HG03196 (cell line): ENCODE data around the gene SLK.

Experiments used
- ATAC-seq: cut with Tn5 transposase; IDR thresholded peaks from one replicate; pipeline ENCODE4 v1.9.1; 2021; ENCODE audit not compliant: unreplicated experiment

Gene SLK

DNA sequence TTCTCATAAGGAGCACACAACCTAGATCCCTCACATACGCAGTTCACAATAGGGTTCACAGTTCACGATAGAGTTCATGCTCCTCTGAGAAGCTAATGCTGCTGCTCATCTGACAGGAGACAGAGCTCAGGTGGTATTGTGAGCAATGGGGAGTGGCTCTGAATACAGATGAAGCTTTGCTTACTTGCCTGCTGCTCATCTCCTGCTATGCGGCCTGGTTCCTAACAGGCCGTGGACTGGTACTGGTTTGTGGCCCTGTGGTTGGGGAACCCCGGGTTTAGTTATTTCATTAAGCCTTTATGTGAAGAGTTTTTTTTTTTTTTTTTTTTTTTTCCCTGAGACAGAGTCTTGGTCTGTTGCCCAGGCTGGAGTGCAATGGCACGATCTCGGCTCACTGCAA, 19.4 kb downstream of the SLK start:
- no peak for ATAC-seq

DNA sequence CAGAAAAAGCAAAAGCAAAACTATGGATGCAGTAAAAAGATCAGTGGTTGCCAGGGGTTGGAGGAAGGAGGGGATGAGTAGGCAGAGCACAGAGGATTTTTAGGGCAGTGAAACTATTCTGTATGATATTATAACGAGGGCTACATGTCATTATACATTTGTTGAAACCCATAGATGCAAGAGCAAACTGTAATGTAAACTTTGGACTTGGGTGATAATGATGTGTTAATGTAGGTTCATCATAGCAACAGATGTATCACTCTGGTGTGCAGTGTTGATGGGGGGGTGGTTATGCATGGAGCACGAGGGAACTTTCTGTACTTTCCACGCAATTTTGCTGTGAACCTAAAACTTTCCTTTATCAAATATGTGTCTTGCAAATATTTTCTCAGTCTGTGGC, 23.2 kb downstream of the SLK start:
- no peak for ATAC-seq

DNA sequence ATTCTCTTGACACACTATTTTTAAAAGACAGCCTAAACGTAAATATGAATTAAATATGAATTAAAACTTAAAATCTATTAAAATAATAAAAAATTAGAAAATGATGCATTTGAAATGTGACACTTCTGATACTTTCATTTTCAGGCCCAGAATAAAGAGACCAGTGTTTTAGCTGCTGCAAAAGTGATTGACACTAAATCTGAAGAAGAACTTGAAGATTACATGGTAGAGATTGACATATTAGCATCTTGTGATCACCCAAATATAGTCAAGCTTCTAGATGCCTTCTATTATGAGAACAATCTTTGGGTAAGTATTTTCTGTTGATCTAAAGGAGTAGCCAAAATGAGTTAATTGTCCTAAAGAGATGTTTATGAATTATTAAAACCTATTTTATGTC, 23.6 kb downstream of the SLK start:
- ATAC-seq = no peak

DNA sequence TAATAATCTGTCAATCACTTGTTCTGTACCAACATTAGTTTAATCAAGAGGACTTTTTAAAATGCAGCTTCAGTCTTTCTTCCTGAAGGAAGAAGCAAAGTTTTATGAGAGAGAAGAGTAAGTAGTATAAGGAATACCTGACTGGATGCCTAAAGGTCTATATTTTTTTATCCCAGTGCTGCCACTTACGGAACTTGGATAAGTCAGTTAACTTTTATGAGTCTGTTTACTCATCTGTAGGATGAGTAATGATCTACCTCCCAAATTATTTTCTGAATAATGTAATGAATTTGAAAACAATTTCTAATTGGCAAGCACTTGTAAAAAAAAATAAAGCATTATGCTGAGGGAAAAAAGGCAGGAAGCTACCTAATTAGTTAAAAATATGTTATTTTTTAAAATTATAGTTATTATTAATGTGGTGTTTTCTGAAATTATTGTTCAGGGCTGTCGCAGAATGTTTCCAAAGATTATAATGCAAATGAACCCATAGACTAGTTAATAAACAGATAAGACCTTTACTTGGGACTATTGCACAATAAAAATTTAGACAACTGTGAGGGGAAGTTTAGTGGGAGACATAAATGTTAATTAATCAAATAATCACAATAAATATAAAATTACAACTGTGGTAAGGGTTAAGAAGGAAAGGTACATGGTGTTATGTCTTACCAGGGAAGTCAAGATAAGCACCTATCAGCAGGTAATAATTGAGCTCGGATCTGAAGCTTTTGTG, 24.6 kb downstream of the SLK start:
- no peak for ATAC-seq

DNA sequence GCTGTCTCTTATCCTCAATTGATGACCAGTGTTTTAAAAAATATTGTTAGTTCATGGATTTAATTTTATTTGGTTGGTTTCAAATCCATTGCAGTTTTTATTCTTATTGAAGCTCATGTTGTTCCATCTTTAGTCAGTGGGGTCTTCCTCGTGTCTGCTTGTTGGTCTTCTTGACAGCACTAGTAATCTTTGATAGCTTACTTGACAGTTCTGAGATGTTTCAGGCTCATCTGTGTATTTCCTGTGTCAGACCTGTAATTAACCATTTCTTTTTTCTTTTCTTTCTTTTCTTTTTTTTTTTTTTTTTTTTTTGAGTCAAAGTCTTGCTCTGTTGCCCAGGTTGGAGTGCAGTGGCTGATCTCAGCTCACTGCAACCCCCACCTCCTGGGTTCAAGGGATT, 28.2 kb downstream of the SLK start:
- no peak for ATAC-seq

DNA sequence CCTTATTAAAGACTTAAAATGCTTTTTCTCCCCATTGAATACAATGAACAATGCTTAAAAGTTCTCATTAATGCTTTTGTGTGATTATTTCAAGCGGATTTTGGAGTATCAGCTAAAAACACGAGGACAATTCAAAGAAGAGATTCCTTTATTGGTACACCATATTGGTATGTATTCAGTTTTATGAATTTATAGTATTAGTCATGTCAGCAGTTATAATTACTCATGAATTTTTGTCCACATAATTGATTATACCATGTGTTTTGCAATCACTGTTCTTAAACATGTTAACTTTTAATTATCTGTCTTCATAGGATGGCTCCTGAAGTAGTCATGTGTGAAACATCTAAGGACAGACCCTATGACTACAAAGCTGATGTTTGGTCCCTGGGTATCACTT, 31.9 kb downstream of the SLK start:
- no peak for ATAC-seq

DNA sequence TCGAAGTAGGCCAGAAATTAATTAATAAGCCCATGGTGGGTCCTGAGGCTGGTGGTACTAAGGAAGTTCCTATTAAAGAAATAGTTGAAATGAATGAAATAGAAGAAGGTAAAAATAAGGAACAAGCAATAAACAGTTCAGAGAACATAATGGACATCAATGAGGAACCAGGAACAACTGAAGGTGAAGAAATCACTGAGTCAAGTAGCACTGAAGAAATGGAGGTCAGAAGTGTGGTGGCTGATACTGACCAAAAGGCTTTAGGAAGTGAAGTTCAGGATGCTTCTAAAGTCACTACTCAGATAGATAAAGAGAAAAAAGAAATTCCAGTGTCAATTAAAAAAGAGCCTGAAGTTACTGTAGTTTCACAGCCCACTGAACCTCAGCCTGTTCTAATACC, 36.0 kb downstream of the SLK start:
- ATAC-seq = no peak

DNA sequence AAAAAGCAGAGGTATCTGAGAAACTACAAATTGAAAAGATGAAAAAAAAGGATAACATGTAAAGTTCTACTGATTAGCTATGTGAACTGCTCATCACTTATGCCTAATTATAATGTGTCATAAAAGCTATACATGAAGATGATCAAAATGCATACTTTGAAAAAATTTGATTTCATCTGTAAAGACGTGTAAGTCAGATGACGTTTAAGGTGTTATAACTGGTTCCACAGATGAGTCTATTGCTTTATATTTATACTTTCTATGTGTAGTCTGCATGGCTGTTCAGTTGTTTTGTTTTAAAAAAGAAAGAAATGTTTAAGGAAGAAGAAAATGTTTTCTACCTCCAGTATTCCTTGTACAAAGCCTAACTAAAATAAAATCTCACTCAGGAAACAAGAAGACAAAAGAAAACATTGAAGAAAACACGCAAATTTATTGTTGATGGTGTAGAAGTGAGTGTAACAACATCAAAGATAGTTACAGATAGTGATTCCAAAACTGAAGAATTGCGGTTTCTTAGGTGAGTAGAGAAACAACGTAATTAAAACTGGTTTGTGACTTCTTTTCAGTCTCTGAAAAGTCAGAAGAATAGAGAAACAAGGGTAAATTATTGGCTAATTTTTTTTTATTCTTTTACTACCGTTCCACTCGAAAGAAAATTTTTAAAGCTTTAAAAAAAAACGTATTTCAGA, 38.4 kb downstream of the SLK start:
- ATAC-seq = no peak

DNA sequence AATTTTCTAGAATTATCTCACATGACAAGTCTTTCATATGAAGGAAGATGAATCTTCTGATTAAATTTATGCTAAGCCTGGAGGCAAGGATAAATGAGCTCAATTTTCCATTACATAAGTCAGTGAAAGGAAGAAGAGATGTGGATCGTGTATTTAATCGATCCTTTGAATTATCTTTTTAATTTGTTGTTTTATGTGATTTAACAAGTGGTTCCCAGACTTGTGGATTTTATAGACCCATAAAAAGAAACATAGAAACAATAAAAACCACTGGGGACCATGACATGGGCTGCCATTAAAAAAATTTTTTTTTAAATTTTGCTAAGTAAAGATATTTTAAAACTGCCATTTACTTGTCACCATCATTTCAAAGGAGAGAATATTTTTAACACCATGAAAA, 45.0 kb downstream of the SLK start:
- no peak for ATAC-seq

DNA sequence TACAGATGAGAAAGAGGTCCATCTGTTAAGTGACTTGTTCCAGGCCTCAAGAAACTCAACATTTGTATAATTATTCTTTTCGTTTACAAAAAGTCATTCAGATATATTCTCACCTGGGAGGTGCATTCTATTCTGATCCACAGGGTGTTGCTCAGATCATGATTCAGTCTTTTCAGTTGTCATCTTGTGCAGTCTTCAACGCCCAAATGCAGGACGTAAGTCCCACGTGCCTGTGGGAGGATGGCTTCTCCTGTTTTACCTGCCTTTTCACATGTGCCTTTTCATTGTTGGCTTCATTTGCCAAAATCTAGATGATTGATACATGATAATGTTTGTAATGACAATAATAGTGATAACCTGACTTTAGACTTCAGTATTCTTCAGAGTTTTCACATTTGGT, 46.5 kb downstream of the SLK start:
- no peak for ATAC-seq

DNA sequence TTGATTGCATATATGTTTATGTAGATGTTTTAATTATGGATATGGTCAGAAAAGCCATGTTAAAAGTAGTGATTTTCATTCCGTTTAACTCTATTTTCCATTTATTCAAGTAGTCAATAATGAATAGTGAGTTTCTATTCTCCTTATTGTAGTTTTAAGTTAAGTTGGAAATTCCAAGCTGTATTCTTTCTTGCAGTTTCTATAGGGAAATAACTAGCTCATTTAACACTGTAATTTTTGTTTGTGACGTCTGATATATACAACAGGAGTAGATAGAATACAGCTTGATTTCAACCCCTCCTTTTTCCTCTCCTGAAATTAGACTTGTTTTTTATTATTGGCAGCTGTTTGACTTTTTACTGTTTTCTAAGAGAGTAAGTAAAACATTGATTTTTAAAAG, 47.2 kb downstream of the SLK start:
- ATAC-seq = no peak

DNA sequence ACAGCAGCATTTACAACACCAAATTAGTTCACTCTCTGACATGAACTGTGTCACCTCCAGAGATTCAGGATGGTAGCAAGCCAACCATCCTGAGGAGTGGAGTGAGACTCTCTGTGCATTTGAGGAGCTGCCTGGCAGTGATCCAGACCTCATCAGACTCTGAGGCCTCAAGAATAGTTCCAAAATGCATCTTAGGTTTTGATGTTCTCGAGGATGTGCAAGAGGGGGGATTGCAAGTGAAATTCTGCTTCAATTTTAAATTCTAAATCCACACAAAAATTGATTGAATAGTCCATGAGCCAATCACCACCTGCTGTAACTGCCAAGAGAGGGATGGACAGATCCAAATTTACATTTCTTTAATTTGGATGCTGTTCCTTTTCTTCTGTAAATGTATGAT, 49.7 kb downstream of the SLK start:
- ATAC-seq = no peak

DNA sequence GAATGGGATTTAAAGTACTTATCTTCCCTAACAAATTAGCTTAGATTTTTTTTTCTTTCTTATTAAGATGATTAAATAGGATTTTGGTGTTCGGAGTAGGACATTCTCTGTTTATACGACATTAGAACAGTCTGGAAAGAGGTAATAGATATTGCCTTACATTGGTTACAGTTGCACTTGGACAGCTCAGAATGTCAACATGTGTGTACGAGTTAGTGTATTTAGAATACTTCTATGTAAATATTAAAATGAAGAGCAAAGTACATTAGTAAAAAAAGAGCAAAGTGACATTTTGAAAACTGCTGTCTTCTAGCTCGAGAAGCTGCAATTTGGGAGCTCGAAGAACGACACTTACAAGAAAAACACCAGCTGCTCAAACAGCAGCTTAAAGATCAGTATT, 51.5 kb downstream of the SLK start:
- no peak for ATAC-seq

DNA sequence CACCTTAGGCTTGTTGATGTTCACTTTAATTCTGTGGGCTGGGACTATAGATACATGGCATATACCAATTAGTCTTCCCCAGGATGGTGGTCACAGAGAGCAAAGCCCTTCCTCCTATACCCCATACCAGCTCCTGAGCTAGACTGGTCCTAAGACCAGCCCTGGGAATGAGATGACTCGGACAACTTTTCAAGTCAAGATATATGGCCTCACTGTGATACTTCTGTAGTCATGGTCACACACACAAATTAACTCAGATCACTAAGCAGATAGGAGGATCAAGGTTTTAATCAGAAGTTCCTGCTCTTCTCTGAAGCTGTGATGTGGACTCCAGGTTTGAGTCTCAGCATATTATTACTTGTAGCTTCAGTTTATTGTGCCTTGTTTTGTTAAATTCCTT, 53.1 kb downstream of the SLK start:
- no peak for ATAC-seq

DNA sequence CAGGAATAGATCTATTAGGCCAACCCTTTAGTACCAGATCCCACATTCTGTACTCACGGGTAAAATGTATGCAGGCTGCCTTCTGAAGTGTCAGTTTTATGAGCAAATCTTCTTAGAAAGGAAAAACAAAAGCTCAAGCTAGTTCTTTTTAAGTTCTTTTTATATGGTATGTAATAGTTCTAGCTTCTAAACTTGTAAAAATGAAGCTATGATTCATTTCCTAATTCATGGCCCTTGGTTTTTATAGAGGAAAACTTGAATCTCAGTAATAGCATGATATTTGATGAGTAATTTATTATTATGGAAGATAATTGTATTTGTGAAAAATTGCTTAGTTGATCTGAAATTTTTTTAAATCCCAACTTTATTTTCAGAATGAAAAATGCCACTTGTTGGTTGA, 54.3 kb downstream of the SLK start:
- ATAC-seq = no peak

DNA sequence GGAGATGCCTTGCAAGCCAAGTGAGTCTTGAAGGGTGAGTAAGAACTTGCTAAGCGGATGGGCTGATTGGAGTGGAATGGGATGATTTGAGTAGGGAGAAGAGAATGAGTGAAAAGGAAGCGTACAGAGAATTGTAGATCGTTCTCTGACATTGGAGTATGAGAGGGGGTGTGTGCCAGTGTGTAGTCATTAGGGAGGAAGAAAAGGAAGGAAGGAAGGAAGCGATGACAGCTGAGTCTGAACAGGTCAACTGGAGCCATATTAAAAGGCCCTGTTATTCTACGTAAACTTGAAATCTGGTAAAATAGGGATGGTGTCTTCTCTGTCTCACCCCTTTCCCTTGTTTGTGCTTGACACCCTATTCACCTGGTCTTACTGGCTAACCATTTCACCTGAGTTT, 55.1 kb downstream of the SLK start:
- ATAC-seq = no peak

DNA sequence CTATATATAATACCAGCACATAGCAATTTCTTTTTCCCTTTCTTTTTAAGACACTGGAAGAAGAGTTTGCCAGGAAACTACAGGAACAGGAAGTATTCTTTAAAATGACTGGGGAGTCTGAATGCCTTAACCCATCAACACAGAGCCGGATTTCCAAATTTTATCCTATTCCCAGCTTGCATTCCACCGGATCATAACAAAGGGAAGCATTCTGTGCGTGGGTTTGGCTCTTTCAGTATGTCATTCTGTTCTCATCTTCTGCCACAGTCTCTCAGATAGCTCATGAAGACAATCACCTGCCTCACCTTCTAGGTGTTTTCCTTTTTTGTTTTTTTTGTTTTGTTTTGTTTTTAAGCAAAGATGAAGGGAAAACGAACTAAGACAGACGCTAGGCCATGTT, 58.6 kb downstream of the SLK start:
- no peak for ATAC-seq

DNA sequence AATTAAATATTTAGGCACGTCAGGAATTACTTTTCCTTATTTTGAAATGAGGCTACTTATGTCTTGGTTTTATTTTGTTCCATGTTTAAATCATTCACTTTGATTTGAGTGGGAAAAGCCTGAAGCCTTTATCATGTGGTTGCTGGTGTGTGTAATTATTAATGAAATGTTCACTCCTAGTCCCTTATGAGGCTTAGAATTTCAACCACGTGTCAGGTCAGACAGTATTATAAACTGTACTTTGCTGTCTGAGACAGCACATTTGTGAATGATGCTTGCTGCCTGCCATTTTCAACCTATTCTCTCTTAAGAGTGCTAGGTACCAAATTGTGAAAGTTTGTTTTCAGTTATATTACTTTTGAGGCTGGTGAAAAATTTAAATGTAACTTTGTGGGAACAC, 59.8 kb downstream of the SLK start:
- no peak for ATAC-seq

DNA sequence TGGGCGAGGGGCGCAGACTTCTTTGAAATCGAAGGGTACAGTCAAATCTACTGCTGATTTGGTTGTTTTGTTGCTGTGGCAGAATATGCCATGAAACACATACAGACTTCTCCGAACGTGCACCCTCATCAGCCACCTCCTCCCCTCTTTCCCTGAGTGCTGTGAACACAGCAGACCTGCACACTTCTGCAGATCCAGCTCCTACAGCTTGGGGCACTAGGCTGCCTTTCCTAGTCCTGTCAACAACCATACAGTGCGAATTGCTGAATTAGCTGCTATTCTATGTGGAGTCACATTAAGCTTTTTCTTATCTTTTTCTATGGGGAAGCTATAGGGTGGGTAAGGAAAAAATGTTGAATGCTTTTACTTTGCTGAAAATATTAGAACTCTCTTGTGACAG, 61.2 kb downstream of the SLK start:
- no peak for ATAC-seq

DNA sequence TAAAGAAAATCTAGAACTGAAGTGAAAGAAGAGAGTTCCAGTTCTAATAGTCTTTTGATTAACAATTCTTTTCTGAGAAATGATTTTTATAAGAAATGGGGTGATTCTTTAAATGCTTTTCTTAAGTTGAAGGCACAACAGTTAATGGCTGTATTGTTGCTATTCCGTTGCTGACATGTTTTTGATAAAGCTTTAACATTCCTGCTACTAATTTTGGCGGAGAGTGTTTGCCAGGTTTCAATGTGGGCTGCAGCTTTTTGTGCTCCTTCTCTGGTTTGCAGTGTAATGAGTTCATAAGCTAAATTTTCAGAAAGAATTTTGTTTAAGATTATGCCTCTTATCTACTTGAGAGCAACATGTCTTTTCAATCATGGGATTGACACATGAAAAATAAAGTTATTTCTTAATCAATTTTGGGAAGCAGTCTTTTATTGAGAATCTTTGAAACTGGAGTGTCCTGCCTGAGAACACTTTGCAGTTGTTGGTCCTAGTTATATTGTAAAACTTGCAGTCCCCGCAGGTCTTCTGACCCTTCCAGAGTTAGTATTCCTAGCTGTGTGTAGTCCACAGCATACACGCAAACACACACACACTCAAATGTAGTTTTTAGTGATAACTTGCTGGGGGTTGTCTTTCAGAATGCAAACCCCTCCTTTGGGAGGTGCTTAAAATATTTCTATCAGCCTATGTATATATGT, 62.0 kb downstream of the SLK start:
- no peak for ATAC-seq

DNA sequence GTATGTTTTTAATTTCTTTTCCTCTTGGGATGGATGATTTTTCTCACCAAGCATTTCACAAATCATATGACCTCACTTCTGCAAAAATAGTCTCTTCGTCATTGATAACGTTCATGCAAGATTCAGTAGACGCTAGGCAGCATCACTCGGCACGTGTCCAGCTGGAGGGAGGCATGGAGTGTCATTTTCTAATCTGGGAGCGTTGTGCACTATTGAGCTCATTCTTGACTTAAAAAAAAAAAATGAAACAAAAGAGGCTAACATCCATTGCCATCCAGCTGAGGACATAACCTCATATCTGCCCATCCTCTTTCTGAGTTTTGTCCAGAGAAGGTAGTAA, 62.6 kb downstream of the SLK start:
- no peak for ATAC-seq

DNA sequence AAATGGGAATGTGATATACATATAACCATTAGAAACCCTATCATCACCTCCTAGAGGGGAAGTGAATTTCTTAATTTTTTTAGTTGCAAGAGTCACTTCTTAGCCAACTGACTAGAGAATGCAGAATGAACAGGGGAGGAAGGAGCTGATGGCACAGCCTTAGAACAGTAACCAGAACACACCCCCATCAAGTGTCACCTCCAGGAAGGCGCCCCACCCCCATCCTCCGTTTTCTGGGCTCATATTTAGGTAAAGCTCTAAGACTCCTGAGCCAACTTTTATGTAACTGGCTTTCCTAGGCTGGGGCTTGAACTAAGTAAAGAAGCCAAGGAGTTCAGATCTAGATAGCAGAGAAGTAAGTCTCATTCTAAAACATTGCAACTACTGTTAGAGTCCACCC, 64.7 kb downstream of the SLK start:
- ATAC-seq = no peak
